GM23248 (cell line): ENCODE results near the gene DMC1. TPM values are rescaled to one million over a fixed set of nuclear protein-coding genes. Genes with fewer than 3 reads are reported as not detected.

Experiments used
- DNase-seq: peaks from one replicate; pipeline ENCODE4 v3.0.0-alpha.2; 2015
- H2AFZ ChIP-seq: fragments of 200-600 bp; sonication (generic); 2 replicates; pipeline ENCODE4 v1.6.1; 2016; ENCODE audit warnings: antibody characterized with exemption
- H3F3A ChIP-seq: fragments of 200-600 bp; sonication (generic); 2 replicates; pipeline ENCODE4 v1.6.1; 2016; ENCODE audit warnings: mild to moderate bottlenecking, antibody characterized with exemption, mixed run types; ENCODE audit not compliant: insufficient read depth
- H3K27ac ChIP-seq: fragments of 200-600 bp; sonication (generic); 2 replicates; pipeline ENCODE4 v1.5.1; 2016; ENCODE audit warnings: mild to moderate bottlenecking
- H3K27me3 ChIP-seq: fragments of 200-600 bp; sonication (generic); replicated peaks from 2 replicates; pipeline ENCODE4 v1.6.1; 2016; ENCODE audit warnings: mild to moderate bottlenecking; ENCODE audit not compliant: insufficient read depth
- H3K36me3 ChIP-seq: fragments of 200-600 bp; sonication (generic); 2 replicates; pipeline ENCODE4 v1.6.1; 2016; ENCODE audit warnings: low read depth, mild to moderate bottlenecking
- H3K4me1 ChIP-seq: fragments of 200-600 bp; sonication (generic); 2 replicates; pipeline ENCODE4 v1.6.1; 2016; ENCODE audit warnings: mild to moderate bottlenecking; ENCODE audit not compliant: insufficient read depth
- H3K4me2 ChIP-seq: fragments of 200-600 bp; sonication (generic); one replicate; pipeline ENCODE4 v1.6.1; 2016; ENCODE audit warnings: mild to moderate bottlenecking; ENCODE audit not compliant: unreplicated experiment
- H3K4me3 ChIP-seq: fragments of 200-600 bp; sonication (generic); 2 replicates; pipeline ENCODE4 v1.5.1; 2016; ENCODE audit warnings: mild to moderate bottlenecking
- H3K79me2 ChIP-seq: fragments of 200-600 bp; sonication (generic); 2 replicates; pipeline ENCODE4 v1.6.1; 2016; ENCODE audit warnings: mild to moderate bottlenecking; ENCODE audit not compliant: insufficient read depth
- H3K9ac ChIP-seq: fragments of 200-600 bp; sonication (generic); 2 replicates; pipeline ENCODE4 v1.6.1; 2016; ENCODE audit warnings: mild to moderate bottlenecking
- H3K9me2 ChIP-seq: fragments of 200-600 bp; sonication (generic); 2 replicates; pipeline ENCODE4 v1.6.1; 2016; ENCODE audit warnings: mixed run types, mild to moderate bottlenecking, moderate library complexity; ENCODE audit not compliant: insufficient read depth
- H3K9me3 ChIP-seq: fragments of 200-600 bp; sonication (generic); one replicate; pipeline ENCODE4 v1.6.1; 2017; ENCODE audit warnings: low read depth
- H4K20me1 ChIP-seq: fragments of 200-600 bp; sonication (generic); 2 replicates; pipeline ENCODE4 v1.6.0; 2016; ENCODE audit not compliant: insufficient read depth
- EZH2 ChIP-seq: fragments of 200-600 bp; sonication (generic); IDR thresholded peaks from 2 replicates; pipeline ENCODE4 v1.6.1; 2018; ENCODE audit warnings: antibody characterized with exemption, mild to moderate bottlenecking; ENCODE audit not compliant: insufficient read depth, poor library complexity, severe bottlenecking
- EZH2phosphoT487 ChIP-seq: fragments of 200-600 bp; sonication (generic); IDR thresholded peaks from 2 replicates; pipeline ENCODE4 v1.6.1; 2018; ENCODE audit warnings: antibody characterized with exemption, moderate library complexity, mild to moderate bottlenecking, low read depth; ENCODE audit not compliant: insufficient read depth
- WGBS, 2 experiments: methylation state at CpG; one replicate each; pipeline ENCODE4 v1.1.6; 2015 to 2017; ENCODE audit warnings: low lambda C conversion rate in 2 of 2, low coverage in 1 of 2; ENCODE audit errors: missing lambda C conversion rate in 2 of 2; 5-methylcytosine and 5-hydroxymethylcytosine counted together
- in situ Hi-C: fragments of 300-500 bp; cut with MboI; formaldehyde crosslinking; loops from 2 replicates; pipeline ENCODE4 v1.15.0; 2020
- polyA plus RNA-seq: library from polyadenylated mRNA; unstranded; fragments of >200 nt; fragmentation: Nextera tagmentation; extraction: Ambion mirVana; gene quantifications from 2 replicates; pipeline ENCODE4 v1.2.1, GENCODE V29; 2016
- total RNA-seq: library from RNA; depleted of rRNA; stranded (reverse); fragments of >200 nt; shearing (Covaris generic); gene quantifications from 2 replicates; pipeline ENCODE4 v1.2.3, GENCODE V29; 2014

Gene DMC1
- total and polyA plus RNA-seq, 2 experiments from 2014 or later = 1.4 to 11.8 TPM

GRCh38 chr22:38610234-38610633 is 40.3 kb upstream of the DMC1 start:
- peaks cover 13% of the 10 kb centered on the region for H3K4me1 ChIP-seq
- no peaks in the 10 kb centered on the region for H3K79me2 ChIP-seq
- H3K9ac ChIP-seq = no peak overlapping the region
- H3K36me3 ChIP-seq = no peaks in the 10 kb centered on the region
- no peaks in the 10 kb centered on the region for H3K9me3 ChIP-seq
- H3K9me2 ChIP-seq = no peaks in the 10 kb centered on the region
- H3K27me3 ChIP-seq = no peaks in the 10 kb centered on the region
- no peak for TF ChIP-seq EZH2phosphoT487
- H4K20me1 ChIP-seq = no peaks in the 10 kb centered on the region
- in situ Hi-C loops = no loop called here
- 89 to 91% methylated on average over 5 of the region's 5 CpGs for WGBS, 2 experiments
- DNase-seq = no peak
- no peak overlapping the region for H3K4me2 ChIP-seq
- H3K4me3 ChIP-seq = no peak overlapping the region
- H3F3A ChIP-seq = peaks cover 16% of the 10 kb centered on the region
- no peak overlapping the region for H2AFZ ChIP-seq
- H3K27ac ChIP-seq = no peak overlapping the region

GRCh38 chr22:38608992-38609750 is 39.2 kb upstream of the DMC1 start:
- 91 to 93% methylated on average over 13 of the region's 13 CpGs for WGBS, 2 experiments
- Histone ChIP-seq H3K4me2 (no peak overlapping the region), H3K9ac (no peak overlapping the region), H4K20me1 (no peaks in the 10 kb centered on the region), H3K27ac (no peak overlapping the region), H3K9me3 (no peaks in the 10 kb centered on the region), H3K9me2 (no peaks in the 10 kb centered on the region), H3K4me3 (no peak overlapping the region), H3F3A (peaks cover 16% of the 10 kb centered on the region), H3K36me3 (no peaks in the 10 kb centered on the region), H3K4me1 (peaks cover 13% of the 10 kb centered on the region), H3K79me2 (no peaks in the 10 kb centered on the region), H3K27me3 (no peaks in the 10 kb centered on the region), H2AFZ (no peak overlapping the region)
- TF ChIP-seq EZH2 = no peak
- TF ChIP-seq EZH2phosphoT487 = no peak
- no peak for DNase-seq
- in situ Hi-C loops = no loop called here

GRCh38 chr22:38607680-38608079 is 37.7 kb upstream of the DMC1 start:
- no peak for TF ChIP-seq EZH2phosphoT487
- no peak for TF ChIP-seq EZH2
- Histone ChIP-seq H3K79me2 (no peaks in the 10 kb centered on the region), H3K4me3 (no peak overlapping the region), H3K9me2 (no peaks in the 10 kb centered on the region), H3K9ac (no peak overlapping the region), H3K27me3 (no peaks in the 10 kb centered on the region), H3K4me1 (peaks cover 13% of the 10 kb centered on the region), H3K9me3 (no peaks in the 10 kb centered on the region), H3K27ac (no peak overlapping the region), H3K4me2 (no peak overlapping the region), H3K36me3 (no peaks in the 10 kb centered on the region), H2AFZ (no peak overlapping the region), H3F3A (peaks cover 16% of the 10 kb centered on the region), H4K20me1 (no peaks in the 10 kb centered on the region)
- WGBS, 2 experiments = 95 to 98% methylated on average over 3 of the region's 3 CpGs
- DNase-seq = no peak
- in situ Hi-C loops = no loop called here

GRCh38 chr22:38602166-38602565 is 32.2 kb upstream of the DMC1 start:
- Histone ChIP-seq H3K9me2 (no peaks in the 10 kb centered on the region), H2AFZ (no peak overlapping the region), H3K27ac (no peak overlapping the region), H4K20me1 (no peaks in the 10 kb centered on the region), H3K36me3 (no peaks in the 10 kb centered on the region), H3F3A (peaks cover 13% of the 10 kb centered on the region), H3K4me3 (no peak overlapping the region), H3K9ac (no peak overlapping the region), H3K27me3 (no peaks in the 10 kb centered on the region), H3K79me2 (no peaks in the 10 kb centered on the region), H3K4me1 (peaks cover 13% of the 10 kb centered on the region), H3K9me3 (no peaks in the 10 kb centered on the region), H3K4me2 (no peak overlapping the region)
- WGBS, 2 experiments = 90 to 93% methylated on average over 1 of the region's 1 CpG
- TF ChIP-seq EZH2 (no peak), EZH2phosphoT487 (no peak)
- no peak for DNase-seq
- in situ Hi-C loops = no loop called here
